Measurements from ENCODE around the gene ME3.

ME3 gene

GRCh38 chr11:86672007-86672621, at the start of gene ME3:
ME3 (minus strand) TSS chr11:86672616.
- peak; percentile 44 for DNase-seq

GRCh38 chr11:86722006-86722405, 49.6 kb upstream of the ME3 start:
- no peak for DNase-seq

DNA sequence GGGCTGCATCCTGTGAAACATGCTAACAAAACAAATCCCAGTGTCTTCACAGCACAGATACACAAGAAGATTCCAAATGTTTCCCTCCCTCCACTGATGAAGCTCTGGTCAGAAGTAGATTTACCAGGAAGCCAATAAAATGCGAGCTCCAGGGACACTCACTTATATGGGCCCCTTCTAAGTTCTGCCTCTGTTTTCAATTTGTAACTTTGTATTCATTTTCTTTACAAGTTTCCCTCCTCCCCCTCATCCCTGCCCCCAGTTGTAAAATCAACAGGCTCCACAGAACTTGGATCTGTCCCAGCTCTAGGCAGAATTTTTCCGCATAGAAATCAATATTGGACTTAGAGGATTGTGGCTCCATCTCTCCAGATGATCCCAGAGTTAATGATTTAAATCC, 48.1 kb upstream of the ME3 start:
- no peak for DNase-seq

- no peak for DNase-seq
These were observed 47.5 kb upstream of the ME3 start for GRCh38 chr11:86719781-86720463.

DNA sequence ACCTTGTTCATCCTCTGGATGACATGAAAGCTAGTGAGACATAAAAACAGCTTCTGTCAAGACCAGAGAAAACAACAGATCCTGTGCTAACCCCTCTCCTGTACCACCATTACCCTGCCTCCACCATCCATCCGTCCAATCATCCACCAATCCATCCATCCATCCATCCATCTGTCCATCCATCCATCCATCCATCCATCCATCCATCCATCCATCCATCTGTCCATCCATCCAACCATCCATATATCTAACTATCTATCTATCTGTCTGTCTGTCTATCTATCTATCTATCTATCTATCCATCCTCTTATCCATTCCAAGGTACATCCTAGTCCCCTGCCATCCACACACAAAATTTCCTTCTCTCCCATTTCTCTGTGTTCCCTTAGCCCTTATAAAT, 46.6 kb upstream of the ME3 start:
- DNase-seq, result no peak

GRCh38 chr11:86718521-86718920, 46.1 kb upstream of the ME3 start:
- DNase-seq, result no peak

DNA sequence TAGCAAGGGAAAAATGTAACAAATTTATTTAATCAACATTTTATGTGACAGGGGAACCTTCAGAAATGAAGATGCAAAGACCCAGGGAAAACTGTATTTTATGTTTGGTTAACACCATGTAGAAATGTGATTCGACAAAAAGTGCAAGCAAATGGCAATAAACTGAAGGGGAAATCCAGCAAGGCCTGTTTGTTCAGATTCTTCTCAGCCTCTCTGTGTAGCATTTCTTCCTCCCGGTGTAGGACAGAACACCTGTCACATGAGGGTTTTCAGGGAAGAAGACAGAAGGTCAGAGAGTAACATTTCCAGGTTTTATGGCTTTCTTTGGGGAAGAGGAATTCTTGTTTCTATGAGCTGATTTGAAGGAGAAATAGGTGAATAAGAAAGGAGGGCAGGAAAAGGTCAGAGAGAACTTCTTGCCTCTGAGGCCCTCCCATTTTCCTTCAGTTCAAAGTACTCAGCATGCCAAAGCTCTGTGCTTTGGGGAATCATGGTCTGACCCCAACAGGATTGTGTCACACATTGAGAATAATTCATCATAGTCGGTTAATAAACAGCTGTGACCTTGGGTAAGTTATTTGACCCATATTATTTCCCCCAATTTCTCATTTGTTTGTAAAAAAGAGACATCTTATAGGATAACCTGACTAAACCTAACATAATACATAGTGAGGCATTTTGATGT, 45.5 kb upstream of the ME3 start:
- no peak for DNase-seq

DNA sequence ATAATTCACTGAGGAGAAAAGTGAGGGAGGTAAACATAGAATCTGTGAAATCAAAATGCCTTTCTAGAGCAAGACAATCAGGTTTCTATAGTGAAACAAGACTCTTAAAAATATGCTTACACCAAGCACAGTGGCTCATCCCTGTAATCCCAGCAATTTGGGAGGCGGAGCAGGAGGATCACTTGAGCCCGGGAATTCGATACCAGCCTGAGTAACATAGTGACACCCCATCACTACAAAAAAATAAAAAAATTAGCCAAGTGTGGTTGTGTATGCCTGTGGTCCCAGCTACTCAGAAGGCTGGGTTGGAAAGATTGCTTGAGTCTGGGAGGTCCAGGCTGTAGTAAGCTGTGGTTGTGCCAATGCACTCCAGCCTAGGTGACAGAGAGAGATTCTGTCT, 43.2 kb upstream of the ME3 start:
- no peak for DNase-seq

GRCh38 chr11:86713552-86713951, 41.1 kb upstream of the ME3 start:
- DNase-seq, result no peak

DNA sequence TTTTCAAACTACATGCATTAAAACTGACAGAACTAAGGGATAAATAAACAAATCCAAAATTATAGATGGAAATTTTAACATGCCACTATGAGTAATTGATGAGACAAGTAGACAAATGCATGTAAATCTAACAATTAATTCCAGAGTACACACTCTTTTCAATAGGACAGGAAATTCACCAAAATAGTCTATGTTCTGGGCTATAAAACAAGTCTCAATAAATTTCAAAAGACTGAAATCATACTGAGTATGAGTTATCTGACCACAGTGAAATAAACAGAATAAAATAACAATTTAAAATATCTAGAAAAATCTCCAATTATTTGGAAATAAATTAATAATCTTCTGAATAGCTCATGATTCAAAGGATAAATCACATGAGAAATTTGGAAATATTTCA, 38.5 kb upstream of the ME3 start:
- no peak for DNase-seq

- DNase-seq, result no peak
These were observed 36.3 kb upstream of the ME3 start for GRCh38 chr11:86708669-86709068.

DNA sequence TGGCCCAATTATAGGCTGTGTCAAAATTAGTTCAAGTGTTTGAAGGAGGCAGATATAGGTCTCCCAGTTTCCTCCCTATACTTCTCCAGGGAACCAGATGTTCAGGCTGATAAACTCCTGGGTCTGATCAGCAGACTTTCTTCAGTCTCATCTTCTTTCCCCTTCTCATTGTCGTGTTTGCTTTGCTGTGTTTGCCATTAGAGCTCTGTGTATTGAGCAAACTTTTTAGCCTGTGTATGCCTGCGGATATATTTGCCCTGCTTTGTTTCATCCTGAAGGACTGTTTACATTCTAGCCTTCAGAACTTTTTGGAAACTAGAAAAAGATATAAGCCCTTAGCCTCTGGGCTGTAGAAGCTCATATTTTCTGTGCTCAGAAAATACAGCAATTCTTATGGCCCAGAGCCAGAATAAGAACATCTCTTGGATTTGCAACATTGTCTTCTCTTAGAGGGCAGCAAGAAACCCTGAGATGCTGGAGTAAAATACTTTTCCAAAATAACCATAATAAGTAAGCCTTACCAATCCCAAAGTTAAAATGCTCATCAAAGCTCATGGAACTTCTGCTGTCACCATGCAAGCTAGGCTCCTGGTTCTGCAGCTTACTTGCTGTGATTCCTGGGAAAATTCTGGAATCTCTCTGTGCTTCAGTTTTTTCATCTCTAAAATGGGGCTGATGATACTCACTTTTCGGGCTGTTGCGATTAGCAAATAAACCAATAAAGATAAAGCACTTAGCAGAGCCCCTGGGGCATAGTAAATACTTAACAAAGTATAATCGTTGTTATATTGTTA, 34.1 kb upstream of the ME3 start:
- no peak for DNase-seq

DNA sequence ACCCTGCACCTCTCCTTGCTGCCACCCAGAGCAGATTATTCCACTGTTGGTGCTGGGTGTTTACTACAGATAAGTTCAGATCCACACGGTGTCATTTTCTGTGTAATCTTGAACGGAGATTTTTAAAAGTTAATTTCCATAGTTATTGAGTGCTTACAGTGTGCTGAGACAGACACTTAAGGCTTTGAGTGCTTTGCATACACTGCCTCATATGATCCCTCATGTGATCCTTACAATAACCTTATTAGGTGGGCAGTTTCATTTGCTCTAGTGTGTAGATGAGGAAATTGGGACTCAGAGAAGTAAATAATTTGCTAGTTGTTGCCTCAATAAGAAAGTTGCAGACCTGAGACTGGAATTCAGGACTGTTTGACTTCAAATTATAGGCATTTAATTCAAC, 32.3 kb upstream of the ME3 start:
- DNase-seq, result no peak

- no peak for DNase-seq
These were observed 31.6 kb upstream of the ME3 start for GRCh38 chr11:86703987-86704386.

GRCh38 chr11:86702220-86702983, 30.0 kb upstream of the ME3 start:
- DNase-seq, result no peak

DNA sequence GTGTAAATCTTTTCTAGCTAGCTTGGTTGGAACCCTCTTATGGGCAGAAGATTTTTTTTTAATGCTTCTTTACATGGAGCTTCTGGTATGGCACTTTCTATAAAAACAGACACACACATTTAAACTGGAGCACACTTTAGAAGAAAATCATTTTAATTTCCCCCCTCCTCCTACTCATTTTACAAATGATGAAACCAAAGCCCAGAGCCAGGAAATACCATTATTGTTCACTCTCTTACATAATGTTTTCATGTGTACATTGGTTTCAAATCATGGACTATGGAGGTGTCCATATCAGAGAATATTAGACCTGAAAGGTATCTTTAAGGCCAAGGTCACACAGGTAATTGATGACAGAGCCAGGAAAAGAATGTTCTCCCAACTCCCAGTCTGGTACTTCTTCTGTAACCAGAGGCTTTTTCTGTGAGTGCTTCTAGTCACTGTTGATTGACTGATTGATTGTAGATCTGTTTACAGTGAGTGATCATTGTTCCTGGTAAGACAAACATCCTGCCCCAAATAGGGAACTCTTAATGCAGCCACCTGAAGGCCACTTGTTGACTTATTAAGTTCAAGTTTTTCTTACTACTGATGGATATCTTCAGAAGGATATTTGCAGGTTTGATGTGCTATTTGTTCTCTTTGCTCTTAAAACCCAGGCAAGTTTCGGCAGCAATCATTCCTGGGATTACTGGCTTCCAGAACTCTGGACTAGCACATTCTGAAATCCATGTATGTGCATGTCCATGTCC, 26.8 kb upstream of the ME3 start:
- DNase-seq, result no peak

GRCh38 chr11:86698639-86699038, 26.2 kb upstream of the ME3 start:
- no peak for DNase-seq

GRCh38 chr11:86696451-86696850, 24.0 kb upstream of the ME3 start:
- no peak for DNase-seq

GRCh38 chr11:86696004-86696403, 23.6 kb upstream of the ME3 start:
- DNase-seq, result no peak

GRCh38 chr11:86695373-86695772, 23.0 kb upstream of the ME3 start:
- no peak for DNase-seq

- no peak for DNase-seq
These were observed 21.1 kb upstream of the ME3 start for GRCh38 chr11:86693518-86693917.

DNA sequence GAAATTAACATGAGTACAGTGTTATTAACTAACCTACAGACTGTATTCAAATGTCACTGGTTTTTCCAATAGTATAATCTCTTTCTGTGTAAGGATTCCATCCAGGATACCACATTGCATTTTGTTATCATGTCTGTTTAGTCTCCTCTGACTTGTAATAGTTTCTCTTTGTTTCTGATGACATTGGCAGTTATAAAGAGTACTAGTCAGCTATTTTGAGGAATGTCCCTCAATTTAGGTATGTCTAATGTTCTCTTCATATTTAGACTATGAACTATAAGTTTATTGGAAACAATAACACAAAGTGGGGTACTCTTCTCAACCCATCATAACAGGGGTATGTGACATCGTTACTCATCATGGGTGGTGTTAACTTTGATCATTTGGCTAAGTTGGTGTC, 20.3 kb upstream of the ME3 start:
- no peak for DNase-seq
